Measurements from ENCODE around the gene PPIL1.

Gene PPIL1

DNA sequence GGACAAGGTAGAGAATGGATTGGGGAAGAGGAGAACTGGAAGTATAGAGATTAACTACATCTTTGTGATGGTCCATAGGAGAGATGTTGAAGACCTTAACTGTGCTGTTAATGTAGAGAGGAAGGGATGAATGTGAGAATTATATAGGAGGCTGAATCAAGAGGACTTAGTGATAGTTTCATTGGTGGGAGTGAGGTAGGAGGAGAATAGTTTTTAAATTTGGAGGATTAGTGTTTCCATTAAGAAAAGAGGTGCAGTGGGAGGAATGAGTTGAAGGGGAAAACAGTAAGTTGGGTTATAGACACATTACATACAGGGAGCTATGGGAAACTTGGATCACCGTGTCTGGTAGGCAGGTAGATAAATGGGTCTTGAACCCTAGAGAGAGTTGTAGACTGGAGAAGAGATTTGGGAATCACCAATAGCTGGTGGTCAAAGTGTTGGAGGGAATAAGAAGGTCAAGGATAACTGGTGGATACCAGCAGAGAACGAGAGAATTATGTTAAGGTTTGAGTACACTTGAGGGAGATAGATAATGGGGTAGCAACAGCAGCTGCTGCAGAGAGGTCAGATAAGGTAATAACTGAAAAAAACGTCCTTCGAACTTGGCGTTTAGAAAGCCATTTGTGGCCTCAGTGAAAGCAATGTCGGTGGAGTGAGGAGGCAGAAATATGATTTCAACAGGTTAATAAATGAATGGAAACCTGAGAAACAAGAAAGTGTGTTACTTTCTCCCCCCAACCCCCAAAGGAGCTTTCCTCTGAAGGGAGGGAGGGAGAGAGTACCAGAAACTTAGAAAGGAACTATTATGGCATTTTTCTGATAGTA is 14.3 kb upstream of the PPIL1 start:
- no peak for DNase-seq (ENCODE audit: low read depth in 2 of 2)

DNA sequence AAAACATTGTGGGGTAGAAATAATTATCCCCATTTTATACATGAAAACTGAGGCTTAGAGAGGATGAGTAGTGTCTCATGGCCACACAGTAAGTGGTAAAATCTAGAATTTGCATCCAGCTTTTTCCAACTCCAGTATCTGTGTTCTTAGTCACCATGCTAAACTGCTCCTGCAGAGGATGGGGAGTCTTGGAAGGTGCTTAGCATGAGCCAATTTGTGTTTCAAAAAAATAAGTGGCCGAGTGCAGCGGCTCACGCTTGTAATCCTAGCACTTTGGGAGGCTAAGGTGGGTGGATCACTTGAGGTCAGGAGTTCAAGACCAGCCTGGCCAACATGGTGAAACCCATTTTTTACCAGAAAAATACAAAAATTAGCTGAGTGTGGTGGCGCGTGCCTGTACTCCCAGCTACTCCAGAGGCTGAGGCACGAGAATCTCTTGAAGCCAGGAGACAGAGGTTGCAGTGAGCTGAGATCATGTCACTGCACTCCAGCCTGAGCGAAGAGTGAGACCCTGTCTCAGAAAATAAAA is 13.6 kb upstream of the PPIL1 start:
- no peak for DNase-seq (ENCODE audit: low read depth in 2 of 2)

- DNase-seq (ENCODE audit: low read depth in 2 of 2), result no peak
These were observed 12.5 kb upstream of the PPIL1 start for GRCh38 chr6:36886950-36887618.

- DNase-seq (ENCODE audit: low read depth in 2 of 2), result peak; percentile 93 to 94
These were observed 11.1 kb upstream of the PPIL1 start, which contains the start of gene C6orf89 for GRCh38 chr6:36885461-36886401. Gene C6orf89, plus strand, starts transcription at chr6:36885952. Its CDS starts 13,493 bp downstream, at chr6:36899445.

DNA sequence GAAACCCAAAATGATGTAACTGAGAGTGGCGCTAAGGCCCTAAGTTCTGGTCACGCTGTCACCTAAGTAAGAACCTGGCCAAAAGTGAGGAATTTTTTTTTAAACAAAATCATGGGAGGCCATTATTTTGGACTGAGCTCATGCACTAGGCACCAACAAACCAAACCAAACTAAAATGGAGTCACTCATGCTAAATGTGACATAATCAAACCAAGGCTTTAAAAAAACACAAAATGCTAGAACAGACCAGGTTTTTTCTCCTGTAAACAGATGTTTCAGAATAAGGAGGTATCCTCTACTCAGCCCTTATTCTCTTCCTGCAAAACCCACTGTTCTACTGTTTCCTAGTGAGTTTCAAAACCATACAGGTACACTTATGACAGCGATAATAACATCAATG is 10.0 kb upstream of the PPIL1 start:
- no peak for DNase-seq (ENCODE audit: low read depth in 2 of 2)

- no peak for DNase-seq (ENCODE audit: low read depth in 2 of 2)
These were observed 639 bp upstream of the PPIL1 start for GRCh38 chr6:36875250-36875633.

DNA sequence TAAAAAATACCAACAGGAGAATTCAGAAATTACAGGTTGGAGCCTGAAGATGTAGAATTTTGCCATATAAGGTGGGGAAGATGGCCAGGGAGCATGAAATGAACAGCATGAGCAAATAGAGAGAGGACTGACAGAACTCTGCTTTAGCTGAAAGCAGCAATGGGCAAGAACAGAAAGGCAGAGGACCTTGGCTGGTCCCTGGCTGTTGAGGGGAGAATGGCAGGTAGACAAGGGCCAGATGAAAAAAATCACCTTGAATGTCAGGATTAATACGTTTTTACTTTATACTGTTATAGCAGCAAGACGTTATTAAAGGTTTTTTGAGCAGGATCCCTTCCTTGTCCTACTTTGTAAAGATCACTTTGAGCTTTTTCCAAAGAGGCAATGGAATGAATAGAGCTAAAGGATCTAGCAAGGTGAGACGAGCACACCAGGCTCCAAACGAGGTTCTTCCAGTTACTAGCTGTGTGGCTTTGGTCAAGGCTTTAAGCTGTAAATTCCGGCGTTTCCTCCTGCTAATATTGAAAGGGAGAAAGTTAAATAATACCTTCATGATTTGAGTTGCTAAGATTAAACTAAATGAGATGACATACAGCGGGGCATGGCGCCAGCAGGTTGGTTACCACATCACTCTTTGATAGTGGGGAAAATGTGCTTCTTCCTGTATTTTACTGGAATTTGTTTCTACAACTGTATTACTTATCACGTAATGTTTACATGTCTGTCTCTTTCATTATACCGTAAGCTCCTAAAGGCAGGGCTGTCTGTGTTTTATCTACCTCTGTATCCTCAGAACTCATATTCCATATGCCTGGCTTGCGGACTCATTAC is 776 bp downstream of the PPIL1 start:
- no peak for DNase-seq (ENCODE audit: low read depth in 2 of 2)

GRCh38 chr6:36873115-36873514 is 1.5 kb downstream of the PPIL1 start:
- no peak for DNase-seq (ENCODE audit: low read depth in 2 of 2)

DNA sequence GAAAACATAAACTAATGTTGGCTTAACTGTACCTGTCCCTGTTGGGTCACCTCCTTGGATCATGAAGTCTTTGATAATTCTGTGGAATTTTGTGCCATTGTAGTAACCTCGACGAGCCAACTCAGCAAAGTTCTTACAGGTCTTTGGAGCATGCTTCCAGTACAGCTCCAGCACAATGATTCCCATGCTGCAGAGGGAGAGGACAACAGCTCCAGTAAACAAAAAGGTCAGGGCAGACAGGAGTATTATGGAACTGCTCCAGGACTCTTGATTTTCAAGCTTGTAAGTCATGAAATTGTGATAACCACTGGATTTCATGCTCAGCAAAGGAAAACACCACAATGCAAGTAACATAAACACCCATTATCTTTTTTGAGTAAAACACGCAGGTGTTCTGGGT is 2.9 kb downstream of the PPIL1 start:
- DNase-seq (ENCODE audit: low read depth in 2 of 2), result no peak

DNA sequence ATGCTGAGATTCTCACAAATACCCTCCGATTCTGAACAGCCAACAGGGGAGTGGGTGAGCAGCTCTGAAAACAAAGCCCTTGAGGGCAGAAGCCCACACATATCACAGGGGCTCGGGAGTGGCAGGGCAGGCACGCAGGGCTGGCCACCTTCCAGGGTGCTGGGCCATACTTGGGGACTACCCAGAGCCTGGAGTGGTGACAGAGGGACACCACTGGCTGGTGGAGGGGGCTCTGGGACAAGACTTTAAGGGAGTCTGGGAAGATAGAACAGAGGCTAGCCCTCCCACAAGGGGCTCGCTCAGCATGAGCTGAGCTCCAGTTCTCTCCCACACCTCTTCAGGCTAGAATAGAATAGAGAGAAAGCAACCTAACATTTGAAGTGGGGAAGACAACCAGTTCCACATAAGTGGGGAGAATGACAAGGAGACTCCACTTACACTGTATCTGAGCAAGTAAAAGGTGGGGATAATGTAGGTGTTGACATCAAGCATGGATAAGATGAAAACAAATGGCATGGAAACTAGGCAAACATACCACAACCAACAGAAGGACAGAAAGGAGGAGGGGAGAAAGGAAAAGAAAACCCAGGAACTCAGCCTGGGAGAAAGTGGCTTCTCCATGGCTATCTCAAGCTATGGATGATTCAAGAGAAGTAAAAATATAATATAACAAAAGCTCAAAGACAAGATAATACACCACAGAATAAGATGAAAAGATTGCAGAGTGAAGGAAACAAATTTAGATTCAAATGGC is 7.0 kb downstream of the PPIL1 start:
- DNase-seq (ENCODE audit: low read depth in 2 of 2), result no peak

- DNase-seq (ENCODE audit: low read depth in 2 of 2), result no peak
These were observed 8.8 kb downstream of the PPIL1 start for GRCh38 chr6:36865835-36866234.

DNA sequence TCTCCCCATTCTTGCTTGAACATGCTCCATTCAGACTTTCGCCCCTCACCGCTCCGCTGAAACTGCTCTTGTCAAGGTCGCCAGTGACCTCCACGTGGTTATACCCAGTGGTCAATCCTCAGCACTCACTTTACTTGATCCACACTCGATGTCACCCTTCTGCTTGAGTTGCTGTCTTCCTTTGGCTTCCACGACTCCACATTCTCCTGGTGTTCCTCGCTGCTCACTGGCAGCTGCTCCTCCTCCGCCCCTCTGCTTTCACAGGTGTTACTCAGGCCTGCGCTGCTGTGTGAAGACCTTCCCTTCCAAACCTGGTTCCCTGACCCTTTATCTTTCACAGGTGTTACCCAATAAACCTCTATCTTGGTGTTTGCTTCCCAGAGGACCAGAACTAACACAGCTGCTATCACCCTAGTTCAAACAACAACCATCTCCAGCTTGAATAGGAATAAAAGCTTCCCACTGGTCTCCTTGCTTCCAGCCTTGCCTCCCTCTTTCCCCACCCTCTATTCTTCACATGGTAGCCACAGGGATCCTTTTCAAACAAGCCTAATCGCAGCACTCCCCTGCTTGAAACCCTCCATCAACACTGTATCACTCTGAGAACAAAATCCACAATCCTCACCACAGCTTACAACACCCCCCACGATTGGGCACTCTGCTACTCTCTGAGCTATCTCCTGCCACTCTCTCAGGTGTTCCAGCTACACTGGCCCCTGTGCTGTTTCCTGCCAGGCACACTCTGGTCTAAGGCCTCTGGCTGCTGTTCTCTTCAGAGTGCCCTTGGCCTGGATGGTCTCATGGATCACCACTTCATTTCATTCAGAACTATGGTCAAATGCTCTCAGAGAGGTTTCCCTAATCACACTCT is 10.7 kb downstream of the PPIL1 start:
- no peak for DNase-seq (ENCODE audit: low read depth in 2 of 2)

DNA sequence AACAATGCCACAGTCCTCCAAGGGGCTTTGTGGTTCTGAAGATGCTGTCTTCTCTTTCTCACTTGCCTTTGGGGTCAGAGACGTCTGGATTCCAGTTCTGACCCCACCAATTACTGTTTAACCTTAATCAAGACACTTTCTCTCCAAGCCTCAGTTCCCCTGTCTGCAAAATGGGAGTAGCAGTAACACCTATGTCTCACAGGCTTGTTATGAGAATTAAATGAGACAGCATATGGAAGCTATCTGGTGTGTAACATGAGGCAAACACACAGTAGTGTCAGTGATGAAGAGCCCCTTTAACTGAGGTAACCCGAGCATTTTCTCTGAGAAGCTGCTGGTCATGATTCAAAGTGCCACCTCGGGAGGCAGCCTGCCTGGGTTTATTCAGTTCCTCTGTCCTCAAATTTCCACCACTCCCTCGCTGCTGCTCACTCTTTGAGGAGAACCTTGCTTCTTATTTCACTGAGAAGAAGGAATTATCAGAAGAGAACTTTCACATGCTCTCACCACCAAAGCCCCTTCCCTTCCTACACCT is 11.7 kb downstream of the PPIL1 start:
- DNase-seq (ENCODE audit: low read depth in 2 of 2), result no peak

- no peak for DNase-seq (ENCODE audit: low read depth in 2 of 2)
These were observed 12.3 kb downstream of the PPIL1 start for GRCh38 chr6:36862164-36862847.

- no peak for DNase-seq (ENCODE audit: low read depth in 2 of 2)
These were observed 14.5 kb downstream of the PPIL1 start for GRCh38 chr6:36860126-36860525.

DNA sequence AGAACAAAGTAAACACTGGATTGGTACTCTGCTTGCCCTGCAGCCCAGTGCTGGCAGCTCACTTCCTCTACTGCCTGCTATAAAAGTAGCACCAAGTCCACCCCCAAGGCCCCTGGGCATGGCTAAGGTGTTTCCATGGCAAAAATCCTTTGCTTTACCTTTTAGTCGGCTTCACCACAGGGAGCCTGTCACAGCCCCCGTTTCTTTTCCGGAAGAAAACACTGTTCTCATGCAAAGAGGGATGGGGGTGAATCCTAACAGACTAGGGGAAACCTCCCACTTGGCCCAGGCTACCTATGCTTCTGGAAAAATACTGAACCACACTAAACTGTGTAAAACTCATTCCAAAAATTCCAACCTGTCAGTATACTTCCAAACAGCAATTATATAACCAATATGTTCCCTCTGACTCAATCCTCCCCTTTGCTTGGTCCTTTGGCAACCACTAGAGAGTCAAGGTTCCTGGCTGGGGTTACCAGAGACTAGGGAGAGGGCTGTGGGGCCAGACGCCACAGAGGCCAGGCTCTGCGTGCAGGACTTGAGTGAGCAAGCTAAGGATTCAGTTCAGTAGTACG is 16.1 kb downstream of the PPIL1 start:
- DNase-seq (ENCODE audit: low read depth in 2 of 2), result peak; percentile 37 to 40

DNA sequence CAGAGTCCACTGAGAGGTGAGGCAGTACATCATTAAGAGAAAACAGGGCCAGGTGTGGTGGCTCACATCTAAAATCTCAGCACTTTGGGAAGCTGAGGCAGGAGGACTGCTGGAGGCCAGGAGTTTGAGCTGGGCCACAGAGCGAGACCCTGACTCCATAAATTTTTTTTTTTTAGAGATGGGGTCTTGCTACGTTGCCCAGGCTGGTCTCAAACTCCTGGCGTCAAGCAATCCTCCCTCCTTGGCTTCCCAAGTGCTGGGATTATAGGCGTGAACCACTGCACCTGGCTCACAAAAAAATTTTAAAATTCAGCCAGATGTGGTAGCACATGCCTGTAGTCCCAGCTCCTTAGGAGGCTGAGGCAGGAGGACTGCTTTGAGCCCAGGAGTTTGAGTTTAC is 17.3 kb downstream of the PPIL1 start:
- no peak for DNase-seq (ENCODE audit: low read depth in 2 of 2)

DNA sequence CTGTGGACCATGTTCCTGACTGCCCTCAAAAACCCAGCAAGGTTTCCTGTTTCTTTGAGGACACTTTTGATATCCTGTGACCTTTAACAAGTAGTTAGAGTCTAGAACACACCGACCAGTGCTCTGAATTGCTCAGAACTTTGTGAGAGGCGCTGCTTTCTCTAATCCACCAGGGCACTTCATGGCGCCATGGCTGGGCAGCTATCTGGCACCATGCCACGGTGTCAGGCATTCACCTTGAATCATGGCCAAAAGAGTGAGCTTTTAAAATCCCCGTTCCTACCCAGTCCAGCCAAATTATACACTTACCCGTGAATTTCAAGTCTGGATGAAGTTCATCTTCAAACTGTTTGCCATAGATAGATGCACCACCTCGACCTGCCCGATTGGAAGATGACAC is 18.3 kb downstream of the PPIL1 start:
- DNase-seq (ENCODE audit: low read depth in 2 of 2), result no peak

Data from fibroblast of skin of left biceps (primary cell).